GM19351 (cell line): ENCODE measurements around the gene PLIN3.
"Not testable (repeated sequence)": the region's sequence is repeated elsewhere in the genome, so short reads cannot be mapped to it uniquely, and the experiment has no call there.

ENCODE experiments used
- ATAC-seq: cut with Tn5 transposase; IDR thresholded peaks from one replicate; pipeline ENCODE4 v1.9.1; 2021; ENCODE audit warnings: mild to moderate bottlenecking, moderate library complexity; ENCODE audit not compliant: unreplicated experiment

Gene PLIN3

GRCh38 chr19:4847190-4847973, 20.1 kb downstream of the PLIN3 start:
- no peak for ATAC-seq

GRCh38 chr19:4845975-4846374, 21.5 kb downstream of the PLIN3 start:
- ATAC-seq = not testable (repeated sequence)

GRCh38 chr19:4844348-4845179, 22.9 kb downstream of the PLIN3 start:
- no peak for ATAC-seq

- ATAC-seq = no peak
These were observed 23.9 kb downstream of the PLIN3 start for GRCh38 chr19:4843647-4843965.

GRCh38 chr19:4839192-4839591, 28.3 kb downstream of the PLIN3 start:
- no peak for ATAC-seq

GRCh38 chr19:4832776-4833175, 34.7 kb downstream of the PLIN3 start:
- no peak for ATAC-seq

- ATAC-seq = not testable (repeated sequence)
These were observed 35.5 kb downstream of the PLIN3 start for GRCh38 chr19:4831979-4832340.

GRCh38 chr19:4831304-4831978, 36.0 kb downstream of the PLIN3 start, which contains the start of gene TICAM1:
Gene TICAM1, minus strand, starts transcription at chr19:4831712. Its CDS starts 13,335 bp downstream, at chr19:4818377.
- ATAC-seq = no peak

- no peak for ATAC-seq
These were observed 36.6 kb downstream of the PLIN3 start for GRCh38 chr19:4830768-4831265.

- no peak for ATAC-seq
These were observed 37.1 kb downstream of the PLIN3 start for GRCh38 chr19:4830332-4830731.

- ATAC-seq = no peak
These were observed 38.3 kb downstream of the PLIN3 start for GRCh38 chr19:4829001-4829712.

- no peak for ATAC-seq
These were observed 43.9 kb downstream of the PLIN3 start for GRCh38 chr19:4823577-4823976.

- ATAC-seq = not testable (repeated sequence)
These were observed 45.1 kb downstream of the PLIN3 start for GRCh38 chr19:4822354-4822753.

GRCh38 chr19:4821265-4821664, 46.2 kb downstream of the PLIN3 start:
- no peak for ATAC-seq

- no peak for ATAC-seq
These were observed 49.8 kb downstream of the PLIN3 start for GRCh38 chr19:4817467-4818277.

GRCh38 chr19:4816950-4817278, 50.6 kb downstream of the PLIN3 start:
- ATAC-seq = no peak

GRCh38 chr19:4816202-4816949, 51.1 kb downstream of the PLIN3 start:
- no peak for ATAC-seq

- no peak for ATAC-seq
These were observed 51.9 kb downstream of the PLIN3 start for GRCh38 chr19:4815426-4816201.
